Hematopoietic multipotent progenitor cell (in vitro differentiated cells): ENCODE data around the gene KCNE1. TPM values are rescaled to one million over a fixed set of nuclear protein-coding genes. Genes with fewer than 3 reads are reported as not detected.
A peak's percentile ranks its signal among the peaks of the same experiment; 100 is the strongest.

ENCODE experiments used
- DNase-seq, 3 donors: peaks; one replicate each; pipeline ENCODE4 v3.0.0-alpha.2; 2011 to 2015; ENCODE audit warnings: low read depth in 2 of 3, low spot score in 2 of 3
- total RNA-seq: library from RNA; depleted of rRNA; stranded (reverse); fragments of >200 nt; gene quantifications from one replicate; pipeline ENCODE4 v1.2.3, GENCODE V29; 2012

KCNE1 gene
- total RNA-seq, 1 donor, result 0.27 TPM

DNA sequence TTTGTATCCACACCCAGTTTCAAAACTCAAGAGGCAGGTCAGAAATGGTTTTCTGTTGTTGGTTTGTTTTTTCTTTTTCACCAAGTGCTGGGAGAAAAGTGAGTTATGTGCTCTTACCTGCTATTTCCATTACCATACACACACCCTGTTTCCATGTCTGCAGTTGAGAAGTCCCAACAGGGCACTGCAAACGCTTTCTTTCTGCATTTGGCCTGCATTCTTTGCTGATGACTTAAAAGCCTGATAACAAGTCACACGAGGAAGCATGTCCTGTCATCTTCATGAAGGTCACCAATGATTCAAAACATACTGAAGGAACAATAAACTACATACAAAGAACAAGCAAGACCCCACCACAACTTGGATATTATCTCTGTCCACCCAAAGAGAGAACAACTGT, 24.8 kb upstream of the KCNE1 start:
- no peak for DNase-seq

- DNase-seq, result no peak
Measured at GRCh38 chr21:34536311-34536710, 24.3 kb upstream of the KCNE1 start.

- DNase-seq, result no peak
Measured at GRCh38 chr21:34535886-34536285, 23.9 kb upstream of the KCNE1 start.

GRCh38 chr21:34534522-34534921, 22.5 kb upstream of the KCNE1 start:
- DNase-seq, result no peak

GRCh38 chr21:34533938-34534337, 21.9 kb upstream of the KCNE1 start:
- no peak for DNase-seq

DNA sequence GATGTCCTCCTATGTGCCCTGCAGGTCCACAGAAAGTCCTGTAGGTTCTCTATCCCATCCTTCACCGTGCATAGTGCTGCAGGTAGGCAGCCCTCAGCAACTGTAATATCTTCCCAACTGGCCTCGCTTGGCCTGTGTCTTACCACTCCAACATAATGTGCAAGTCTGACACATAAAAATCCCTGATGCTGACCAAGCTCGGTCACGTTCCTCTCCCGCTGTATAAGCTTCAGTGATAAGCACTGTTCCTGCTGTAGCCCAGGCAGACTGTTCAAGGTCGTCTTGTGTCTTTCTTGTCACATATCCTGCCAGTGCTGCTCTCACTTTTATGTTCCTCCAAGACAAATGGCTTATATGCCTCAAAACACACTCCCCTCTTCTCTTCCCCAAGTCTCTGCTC, 19.4 kb upstream of the KCNE1 start:
- no peak for DNase-seq

- DNase-seq, result no peak
Measured at GRCh38 chr21:34530261-34530660, 18.3 kb upstream of the KCNE1 start.

DNA sequence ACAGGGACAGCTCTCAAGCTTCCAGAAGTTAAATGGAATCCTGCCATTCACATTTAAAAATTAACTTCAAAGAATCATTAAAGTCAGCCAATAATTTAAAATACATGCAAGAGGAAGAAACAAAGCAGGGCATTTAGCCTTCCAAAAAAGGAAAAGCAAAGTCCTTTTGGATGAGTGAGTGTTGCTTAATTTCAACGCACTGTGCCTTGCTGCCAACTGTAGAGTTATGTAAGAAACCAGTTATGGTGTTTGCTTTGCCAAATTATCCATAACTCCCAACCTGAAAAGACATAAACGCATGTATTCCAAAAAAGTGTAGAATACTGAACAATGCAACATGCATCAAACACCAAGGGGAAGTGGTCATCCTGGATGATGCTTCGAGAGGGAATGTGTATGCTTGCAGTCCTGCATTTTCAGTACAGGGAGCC, 16.1 kb upstream of the KCNE1 start:
- no peak for DNase-seq

DNA sequence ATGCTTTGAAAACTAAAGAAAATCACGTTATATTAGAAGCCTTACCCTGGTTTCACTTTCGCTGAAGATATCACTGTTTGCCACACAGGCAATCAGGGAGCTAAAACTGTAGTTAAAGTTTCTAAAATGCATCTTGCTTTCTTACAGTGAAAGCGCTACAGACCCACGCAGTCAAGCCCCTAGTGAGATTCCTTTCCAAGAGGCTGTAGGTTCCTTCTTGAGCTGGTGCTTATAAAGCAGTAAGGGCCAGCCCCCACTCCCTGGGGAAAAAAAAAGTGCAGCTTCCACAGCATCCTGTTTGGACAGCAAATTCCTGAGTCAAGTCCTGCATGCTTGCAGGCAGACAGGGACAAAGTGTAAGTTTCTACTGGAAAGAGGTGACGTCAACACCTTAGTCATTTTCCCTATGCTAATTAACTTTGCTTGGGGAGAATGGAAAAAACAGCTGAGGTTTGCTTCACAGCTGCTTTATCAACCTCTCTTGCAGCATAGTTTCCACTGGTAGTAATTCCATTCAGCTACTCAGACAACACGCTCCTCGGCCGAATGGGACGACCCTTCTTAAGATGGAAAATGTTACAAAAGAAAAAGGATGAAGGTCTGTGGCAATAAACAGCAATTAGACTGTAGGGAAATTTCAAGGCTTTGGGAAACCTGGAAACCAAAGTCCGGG, 14.7 kb upstream of the KCNE1 start:
- peak in 1 of 3 donors; percentile 43 for DNase-seq

DNA sequence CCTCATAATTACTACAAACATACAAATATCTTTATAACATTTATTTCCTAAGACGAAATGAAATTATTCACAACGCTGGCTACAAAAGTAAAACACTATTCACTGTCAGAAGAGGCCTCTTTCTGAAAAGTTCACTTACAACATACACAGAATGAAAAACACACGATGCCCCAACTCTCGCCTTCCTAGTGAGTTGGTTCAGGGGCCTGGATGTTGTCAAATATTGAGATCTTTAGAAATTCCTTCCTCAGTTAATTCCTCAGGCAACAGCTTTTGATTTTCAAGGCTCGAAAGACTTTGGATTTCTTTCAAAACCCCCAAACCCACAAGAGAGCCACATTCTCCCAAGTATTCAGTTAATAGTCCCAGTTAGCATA, 14.2 kb upstream of the KCNE1 start:
- DNase-seq, result no peak

DNA sequence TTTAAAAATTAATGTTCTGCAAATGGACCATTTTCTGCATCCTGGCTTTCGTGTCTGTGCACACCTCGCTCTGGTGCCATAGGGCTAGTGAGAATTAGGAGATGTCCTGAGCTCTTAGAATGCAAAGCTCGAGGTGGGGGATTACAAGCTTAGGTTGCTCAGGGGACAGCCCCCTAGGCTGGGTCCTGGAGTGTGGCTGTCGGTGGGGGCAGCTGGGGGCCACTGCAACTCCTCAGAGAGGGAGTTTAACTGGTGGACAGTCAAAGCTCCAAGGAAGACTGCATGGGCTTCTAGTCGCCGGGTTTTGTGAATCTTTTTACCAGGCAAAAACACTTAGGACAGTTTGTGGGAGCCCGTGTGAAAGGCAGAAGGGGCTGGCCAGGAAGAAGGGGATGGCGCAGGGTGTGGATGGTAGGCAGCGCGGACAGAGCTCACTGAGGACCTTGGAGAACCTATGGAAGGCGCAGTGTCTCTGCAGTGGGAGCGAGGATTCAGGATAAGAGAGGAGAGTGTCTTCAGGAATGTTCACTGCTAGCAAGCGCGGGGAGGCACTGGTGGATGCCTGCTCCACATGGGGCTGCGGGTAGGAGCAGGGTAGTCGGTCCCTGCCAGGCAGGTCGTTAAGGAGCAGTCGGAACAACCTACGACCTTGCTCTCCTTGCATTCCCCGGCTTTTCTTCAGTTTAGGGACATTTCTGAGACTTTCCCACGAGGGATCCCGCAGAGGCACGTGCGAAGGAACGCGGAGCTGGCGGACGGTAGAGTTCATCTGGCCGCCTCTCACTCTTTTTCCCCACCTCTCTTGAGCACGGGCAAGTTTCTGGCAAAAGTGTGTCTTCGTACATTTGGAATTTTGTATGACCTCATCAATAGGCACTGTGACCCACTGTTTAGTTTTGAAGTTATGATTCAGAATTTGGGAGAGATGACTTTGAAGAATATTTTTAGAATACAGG, 12.9 kb upstream of the KCNE1 start:
- no peak for DNase-seq

DNA sequence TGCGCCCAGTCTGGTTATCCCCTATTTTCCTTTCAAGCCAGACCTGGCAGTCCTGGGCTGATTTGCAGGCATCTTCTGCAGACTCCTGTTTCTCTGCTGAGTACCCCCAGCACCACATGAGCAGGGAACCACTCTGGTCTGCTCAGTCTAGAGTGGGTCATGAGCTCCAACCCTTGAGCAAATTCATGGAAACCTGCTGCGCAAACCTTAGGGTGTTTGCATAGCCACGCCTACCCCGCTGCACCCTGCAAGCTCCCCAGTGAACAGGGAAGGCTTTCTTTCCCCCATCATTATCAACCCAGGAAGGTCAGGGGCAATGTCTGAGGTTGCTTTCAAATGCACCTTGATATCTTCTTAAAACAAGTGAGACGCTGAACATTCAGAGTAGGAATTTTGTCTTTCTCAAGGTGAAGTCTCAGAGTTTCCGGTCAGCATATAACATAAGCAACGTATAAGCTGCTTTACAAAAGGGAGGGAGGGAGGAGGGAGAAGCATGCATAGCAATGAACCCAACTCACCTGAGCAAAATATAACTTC, 11.1 kb upstream of the KCNE1 start:
- DNase-seq, result no peak

GRCh38 chr21:34522284-34522683, 10.3 kb upstream of the KCNE1 start:
- DNase-seq, result no peak

DNA sequence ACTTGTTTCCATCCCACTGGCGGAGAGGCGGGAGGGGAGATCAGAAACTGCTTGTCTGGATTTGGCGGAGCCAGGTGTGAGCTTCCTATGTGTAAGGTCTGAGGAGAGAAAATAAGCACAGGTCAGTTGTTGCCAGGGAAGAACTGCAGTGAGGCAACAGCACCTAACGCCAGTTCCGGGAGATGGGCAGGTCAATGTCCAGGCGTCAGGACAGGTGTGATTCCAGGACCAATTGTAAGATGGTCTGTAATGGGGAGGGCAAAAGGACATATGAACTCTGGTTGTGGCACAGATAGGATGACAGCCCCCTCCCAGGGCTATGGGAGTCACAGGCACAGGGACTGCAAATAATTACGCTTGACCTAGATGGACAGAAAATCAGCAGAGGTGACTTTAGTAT, 9.6 kb upstream of the KCNE1 start:
- no peak for DNase-seq

DNA sequence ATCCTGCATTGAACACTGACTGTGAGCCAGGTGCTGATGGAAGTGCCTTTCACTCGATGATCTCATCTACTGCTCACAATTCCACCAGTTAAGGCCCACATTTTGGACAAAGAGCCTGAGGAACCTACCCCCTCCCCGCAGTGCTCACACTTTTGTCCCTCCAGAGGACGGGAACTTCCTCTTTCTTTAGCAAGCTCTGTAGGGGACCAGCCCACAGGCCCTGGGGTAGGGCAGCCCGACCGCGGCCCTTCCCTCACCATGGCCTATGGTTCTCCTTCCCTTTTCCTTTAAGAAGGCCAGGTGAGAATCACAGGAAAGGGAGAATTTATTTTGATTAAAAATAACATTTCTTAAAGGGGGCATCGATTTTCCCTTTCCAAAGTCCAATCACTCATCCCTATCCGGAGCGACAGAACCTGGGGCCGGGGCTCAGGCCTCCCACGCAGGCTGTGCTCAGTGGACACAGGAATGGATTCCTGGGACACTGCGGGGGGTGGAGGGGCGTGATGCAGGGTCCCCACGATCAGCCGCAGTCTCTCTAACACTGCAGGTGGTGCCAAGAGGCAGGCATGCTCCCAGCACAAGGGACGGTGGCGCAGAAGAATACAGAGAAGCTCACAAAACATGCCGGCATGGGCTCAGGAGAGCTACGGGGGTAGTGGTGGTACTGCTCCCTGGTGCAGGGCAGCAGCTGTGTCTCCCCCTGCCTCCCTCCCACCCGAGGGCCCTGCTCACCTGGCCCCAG, 8.9 kb upstream of the KCNE1 start:
- peak in 1 of 3 donors; percentile 56 for DNase-seq

DNA sequence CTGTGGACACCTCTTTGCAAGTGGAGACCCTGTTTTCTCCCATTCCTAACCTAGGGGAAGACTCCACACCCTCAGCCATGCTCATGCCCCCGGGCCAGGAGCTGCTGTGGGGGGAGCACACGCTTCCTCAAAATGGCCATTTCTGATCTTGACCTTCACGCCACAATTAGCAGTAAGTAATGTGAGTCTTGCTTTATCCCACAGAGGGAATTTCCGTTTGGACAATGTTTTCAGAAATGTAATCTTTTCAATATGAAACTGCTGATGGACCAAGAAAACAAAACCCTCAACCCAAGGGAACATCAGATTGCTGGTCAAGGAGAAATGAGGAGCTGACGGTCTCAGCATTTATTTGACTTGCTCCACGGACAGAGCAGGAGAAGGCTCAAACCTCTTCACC, 8.3 kb upstream of the KCNE1 start:
- no peak for DNase-seq

- no peak for DNase-seq
Measured at GRCh38 chr21:34519694-34520093, 7.7 kb upstream of the KCNE1 start.

GRCh38 chr21:34519016-34519415, 7.0 kb upstream of the KCNE1 start:
- DNase-seq, result no peak

GRCh38 chr21:34518301-34518700, 6.3 kb upstream of the KCNE1 start:
- no peak for DNase-seq

DNA sequence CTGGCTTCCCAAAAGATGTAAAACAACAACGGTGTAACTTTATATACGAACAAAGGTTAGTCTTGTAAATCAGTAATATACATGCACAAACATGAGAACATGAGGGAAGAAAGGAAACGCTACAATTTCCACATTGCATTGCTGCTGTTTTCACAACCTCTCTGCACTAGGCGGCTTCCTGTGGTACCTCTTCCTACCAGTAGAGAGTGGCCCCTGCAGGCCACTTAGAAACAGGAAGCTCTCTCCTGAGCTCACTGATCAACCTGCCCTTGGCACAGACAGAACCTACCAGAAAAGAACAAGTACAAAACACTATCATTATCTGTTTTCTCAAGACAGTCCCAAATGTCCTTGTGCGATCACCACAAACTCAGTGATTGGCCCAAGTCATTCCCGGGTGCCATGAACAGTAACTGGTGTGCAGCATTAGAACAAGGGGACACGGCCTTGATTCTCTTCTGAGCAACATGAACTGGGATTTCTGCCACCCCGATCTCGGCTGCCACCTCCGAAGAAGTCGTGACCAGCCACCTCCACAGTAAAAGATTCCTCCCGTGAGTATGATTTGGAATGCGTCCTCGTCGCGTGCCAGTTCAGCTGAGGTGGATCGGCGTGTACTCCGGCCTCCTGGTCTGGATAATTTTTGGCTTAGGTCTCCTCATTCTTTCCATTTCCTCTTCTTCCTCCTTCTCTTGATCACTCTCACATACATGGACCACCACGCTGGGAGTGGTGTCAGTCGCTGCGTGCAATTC, 5.7 kb upstream of the KCNE1 start:
- DNase-seq, result peak in 2 of 3 donors; percentile 14 to 60
